PC-3 (cell line): ENCODE data around the gene MAP1LC3A.

Experiments used
- CTCF ChIP-seq: fragments of 300-600 bp; sonication (generic); conservative IDR thresholded peaks from 2 replicates; pipeline ENCODE4 v1.5.1; 2017; ENCODE audit warnings: antibody characterized with exemption, low read depth, mild to moderate bottlenecking, low read length
- EZH2 ChIP-seq: fragments of 300-600 bp; sonication (generic); IDR thresholded peaks from one replicate; pipeline ENCODE4 v1.6.1; 2017; ENCODE audit warnings: antibody characterized with exemption, mild to moderate bottlenecking, low read length; ENCODE audit not compliant: unreplicated experiment
- EZH2phosphoT487 ChIP-seq: fragments of 300-600 bp; sonication (generic); IDR thresholded peaks from 2 replicates; pipeline ENCODE4 v1.6.1; 2018; ENCODE audit warnings: mild to moderate bottlenecking, antibody characterized with exemption, low read length, borderline replicate concordance

GRCh38 chr20:34579979-34580940, 21.7 kb downstream of the MAP1LC3A start:
- TF ChIP-seq CTCF (no peak), EZH2phosphoT487 (no peak), EZH2 (no peak)
